NCI-H524 (cell line): Measurements from ENCODE around the gene PIK3C2B.

ENCODE experiments used
- DNase-seq, 2 experiments: peaks; one replicate each; lab custom pipeline; 2025; lab: John Stamatoyannopoulos, UW

Gene PIK3C2B

DNA sequence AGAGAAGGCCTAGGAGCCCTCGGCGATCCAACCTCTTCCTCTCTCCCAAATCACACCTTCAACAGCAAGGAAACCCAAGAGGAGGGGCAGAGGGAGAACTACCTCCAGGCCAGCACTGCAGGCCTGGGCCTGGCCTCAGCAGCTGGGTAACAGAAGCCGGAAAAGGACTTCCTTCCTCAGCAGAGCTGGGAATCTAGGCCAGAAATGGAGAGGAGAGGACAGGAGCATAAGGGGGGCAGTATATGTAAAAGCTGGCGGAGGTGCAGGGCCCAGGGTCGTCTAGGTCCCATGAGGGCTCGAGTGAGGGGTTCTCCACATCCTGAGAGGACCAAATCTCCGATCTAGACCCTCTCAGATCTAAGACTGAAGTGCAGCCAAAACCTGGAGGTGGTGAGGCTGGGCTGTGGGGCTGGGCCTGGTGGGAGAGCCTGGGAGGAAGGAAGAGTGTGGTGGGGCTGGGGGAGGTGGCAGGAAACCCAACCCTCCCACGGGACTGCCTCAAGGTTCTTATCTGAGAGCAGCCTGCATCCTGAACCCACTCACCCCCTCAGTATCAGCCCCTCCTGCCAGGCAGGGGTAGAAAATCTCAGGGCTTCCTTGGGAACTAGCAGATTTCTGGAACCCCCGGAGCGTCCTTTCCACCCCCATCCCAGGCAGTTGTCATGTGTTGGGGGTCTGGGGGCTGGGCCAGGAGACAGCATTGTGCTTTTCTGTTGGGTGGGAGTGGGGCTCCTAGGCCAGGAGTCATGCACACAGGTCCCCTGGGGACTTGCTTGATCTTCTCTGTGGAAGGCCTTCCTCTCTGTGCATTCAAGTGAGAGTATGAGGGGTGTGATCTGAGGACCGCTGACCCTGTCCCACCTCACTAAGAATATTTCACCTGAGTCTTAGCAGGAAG is 33.0 kb downstream of the PIK3C2B start:
- DNase-seq, result no peak

DNA sequence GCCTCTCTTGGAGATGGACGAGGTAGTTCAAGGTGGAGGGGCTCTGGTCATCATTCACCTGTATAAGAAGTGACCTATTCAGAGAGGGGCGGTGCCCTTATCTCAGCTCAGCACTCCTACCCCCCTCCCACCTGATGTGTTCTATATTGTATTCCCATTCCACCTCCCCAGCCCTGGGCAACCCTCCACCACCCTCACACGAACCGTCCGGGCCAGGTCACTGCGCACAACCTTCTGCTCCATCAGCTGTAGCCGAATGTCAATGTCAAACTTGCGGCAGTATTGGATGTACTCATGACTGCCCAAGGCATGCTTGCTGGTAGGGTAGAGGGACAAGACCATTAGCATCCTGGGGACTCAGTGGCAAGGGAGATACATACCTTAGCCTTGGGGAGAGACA is 34.3 kb downstream of the PIK3C2B start:
- DNase-seq, result no peak

DNA sequence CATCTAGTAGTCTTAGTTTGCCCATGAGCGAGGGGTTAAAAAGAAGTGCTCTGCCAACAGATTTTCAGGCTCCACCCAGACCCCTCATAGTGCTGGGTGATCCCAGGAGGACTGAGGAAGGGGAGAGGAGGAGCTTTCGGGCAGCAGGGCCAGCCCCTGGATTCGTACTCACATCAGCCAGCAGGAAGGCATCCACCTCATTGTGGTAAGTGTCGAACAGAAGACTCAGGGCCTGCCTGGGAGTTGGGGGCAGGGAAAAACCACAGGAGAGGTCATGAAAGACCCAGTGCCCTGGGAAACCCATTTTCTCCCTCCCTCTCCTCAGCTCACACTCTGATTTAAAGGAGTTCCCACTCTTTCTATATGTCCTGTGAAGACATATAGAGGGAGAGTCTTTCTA is 34.9 kb downstream of the PIK3C2B start:
- no peak for DNase-seq

DNA sequence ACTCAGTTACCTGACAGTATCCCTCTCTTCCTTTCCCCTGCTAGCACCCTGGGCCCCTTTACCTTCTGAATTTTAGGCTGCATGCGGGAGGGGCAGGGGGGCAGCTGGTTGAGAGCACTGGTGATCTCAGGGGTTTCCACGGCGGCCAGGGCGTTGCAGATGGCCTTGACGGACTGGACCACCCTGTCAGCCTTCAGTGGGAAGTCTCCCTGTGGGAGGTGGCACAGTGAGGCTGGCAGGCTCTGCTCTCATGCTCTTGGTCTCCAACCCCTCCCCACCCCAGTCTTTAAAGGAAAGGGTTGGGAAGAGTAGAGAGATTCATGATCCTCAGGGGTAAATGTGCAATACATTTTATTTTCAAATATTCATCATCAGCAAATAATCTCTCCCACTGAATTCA is 36.9 kb downstream of the PIK3C2B start:
- DNase-seq, result no peak

DNA sequence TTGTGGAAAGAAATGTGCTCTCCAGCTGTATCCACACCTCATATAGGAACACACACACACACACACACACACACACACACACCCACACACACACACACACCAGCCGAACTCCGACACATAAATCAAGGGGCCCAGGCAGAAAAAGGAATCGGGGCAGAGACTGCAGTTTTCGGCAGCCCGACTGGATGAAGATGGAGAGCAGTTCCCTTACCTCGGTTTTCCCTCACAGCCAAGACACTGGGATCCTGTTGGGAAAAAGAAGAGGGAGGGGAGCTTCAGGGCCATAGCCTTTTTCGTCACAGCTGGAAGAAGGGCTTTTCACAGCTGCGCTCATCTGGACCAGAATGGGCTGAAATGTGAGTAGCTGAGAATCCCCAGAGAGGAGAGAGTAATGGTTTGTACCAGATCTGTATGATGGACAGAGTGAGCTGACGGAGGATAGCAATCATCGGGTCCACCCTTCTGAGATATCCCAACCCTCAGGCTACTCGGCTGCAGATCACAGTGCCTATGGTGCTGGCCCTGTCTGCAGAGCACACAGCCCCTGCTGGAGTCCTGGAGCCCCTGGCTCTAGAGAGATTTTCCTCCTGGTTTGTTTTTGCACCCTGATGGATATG is 37.7 kb downstream of the PIK3C2B start:
- DNase-seq, result no peak

DNA sequence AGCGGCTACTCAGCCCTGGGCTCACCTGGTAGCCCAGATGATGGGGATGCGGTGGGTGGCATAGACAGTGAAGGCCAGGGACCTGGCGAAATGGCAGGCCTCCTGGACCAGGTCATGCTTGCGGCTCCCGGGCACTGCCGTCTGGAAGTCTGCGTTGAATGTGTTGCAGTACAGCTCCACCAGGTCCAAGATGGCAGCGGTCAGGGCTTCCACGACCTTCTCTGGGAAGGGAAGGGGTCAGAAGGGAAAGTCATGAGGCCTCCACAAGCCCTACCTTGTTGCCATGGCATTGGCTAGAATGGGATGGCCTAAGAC is 38.8 kb downstream of the PIK3C2B start:
- no peak for DNase-seq

DNA sequence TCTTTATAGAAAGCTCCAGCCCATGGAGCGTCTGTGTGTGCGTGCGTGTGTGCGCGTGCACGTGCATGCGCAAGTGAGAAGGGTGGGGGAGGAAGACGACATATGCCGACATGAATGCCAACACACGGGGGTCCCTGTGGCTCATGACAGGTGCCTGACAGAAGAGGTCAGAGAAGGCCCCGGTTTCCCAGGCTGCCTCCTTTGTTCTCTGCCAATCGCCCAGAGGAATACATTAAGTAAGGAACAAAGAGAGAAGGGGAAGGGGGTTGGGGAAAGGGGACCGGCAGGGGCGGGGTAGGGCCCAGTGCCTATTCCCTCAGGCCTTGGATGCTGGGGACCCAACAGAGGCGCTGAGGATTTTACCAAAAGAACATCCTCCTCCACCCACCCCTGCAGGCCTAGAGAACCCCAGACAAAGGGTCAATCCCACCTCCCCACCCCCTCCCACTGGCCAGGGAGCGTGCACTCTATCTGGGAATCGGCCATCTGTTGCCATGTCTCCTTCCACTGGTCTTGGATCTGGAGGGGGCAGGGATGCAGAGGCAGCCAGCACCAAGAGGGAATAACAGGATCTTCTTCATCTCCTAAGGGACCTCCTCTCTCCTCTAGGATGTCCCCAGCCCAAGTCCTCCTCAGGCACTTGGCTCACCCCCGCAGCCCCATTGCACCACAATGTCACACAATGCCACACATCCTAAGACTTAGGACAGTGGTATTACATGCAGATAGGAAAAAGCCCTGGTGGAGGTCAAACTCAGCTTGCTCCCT is 39.4 kb downstream of the PIK3C2B start:
- DNase-seq, result peak; percentile 36 to 54

DNA sequence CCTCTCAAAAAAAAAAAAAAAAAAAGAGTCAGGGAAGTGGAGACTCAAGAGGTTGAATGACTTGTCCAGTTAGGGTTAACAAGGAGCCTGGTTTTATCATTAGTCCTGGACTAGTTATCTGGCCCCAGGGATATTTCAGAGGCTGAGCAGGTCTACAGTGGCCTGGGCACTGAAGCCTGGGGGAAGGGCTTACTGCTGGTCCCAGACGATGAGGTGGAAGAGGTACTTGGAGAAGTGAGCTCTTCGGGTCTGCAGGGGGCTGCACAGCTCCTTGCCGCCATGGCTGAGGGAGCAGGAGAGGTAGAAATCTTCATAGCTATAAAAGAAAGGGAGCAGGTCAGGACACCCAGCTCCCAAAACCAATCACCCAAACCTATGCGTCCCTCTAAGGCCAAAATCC is 40.1 kb downstream of the PIK3C2B start:
- DNase-seq, result no peak

DNA sequence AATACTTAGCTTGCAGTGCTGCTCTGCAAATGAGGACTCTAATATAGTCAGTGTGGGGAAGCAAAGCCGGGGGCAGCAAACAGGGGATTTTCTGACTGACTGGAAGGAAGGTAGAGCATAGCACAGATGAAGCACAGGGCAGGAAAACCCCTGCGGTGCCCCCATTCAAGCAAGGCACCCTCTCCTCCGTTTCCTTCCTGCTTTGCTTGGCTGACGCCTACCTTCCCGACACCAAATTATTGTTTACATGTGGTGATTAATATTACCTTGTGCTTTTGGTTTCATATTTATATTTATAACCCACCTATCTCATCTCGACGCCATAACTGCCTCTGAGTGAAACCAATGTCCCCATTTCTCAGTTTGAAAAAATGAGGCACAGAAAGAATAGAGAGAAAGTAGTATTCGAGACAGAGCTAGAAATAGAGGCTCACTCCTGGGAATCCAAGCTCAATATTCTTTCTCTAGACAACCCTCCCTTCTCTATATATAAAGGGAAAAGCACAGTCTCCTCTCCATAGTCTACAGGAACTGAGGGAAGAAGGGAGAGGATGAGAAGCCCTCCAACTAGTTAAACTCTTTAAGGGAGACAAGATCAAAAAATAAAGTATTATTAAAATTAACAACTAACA is 41.3 kb downstream of the PIK3C2B start:
- no peak for DNase-seq

DNA sequence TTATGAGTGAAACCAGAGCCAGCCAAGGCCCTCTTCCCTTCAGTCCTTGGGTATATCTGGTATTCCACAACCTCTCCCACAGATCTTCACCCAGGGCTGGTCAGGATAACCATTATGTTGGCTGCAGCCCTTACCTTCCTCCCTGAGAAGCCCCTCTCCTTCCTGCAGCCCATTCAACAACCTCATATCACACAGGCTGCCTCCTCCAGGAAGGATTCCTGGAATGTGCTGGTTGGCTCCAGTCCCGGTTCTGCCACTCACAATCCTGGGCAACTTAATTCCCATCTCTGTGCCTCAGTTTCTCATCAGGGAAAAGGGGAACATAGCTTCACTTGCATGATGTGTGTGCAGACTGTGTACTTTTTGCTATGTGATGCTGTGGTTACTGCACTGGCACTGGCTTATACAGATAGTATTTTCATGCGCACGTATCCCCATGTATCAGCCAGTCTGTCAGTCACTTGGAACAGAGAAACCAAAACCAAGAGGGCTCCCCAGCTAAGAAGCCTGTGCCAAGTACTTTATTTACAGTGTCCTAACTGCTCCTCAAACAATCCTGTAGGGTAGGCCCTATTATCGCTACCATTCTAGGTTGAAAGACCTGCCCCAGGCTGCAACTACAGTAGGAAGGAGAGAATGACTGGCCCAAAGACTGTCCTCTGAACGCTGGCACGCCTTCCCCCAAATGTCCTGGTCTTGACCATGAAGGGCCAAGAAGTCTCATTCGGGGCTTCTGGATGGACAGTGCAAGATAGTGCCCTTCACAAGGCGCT is 43.1 kb downstream of the PIK3C2B start:
- DNase-seq, result no peak

DNA sequence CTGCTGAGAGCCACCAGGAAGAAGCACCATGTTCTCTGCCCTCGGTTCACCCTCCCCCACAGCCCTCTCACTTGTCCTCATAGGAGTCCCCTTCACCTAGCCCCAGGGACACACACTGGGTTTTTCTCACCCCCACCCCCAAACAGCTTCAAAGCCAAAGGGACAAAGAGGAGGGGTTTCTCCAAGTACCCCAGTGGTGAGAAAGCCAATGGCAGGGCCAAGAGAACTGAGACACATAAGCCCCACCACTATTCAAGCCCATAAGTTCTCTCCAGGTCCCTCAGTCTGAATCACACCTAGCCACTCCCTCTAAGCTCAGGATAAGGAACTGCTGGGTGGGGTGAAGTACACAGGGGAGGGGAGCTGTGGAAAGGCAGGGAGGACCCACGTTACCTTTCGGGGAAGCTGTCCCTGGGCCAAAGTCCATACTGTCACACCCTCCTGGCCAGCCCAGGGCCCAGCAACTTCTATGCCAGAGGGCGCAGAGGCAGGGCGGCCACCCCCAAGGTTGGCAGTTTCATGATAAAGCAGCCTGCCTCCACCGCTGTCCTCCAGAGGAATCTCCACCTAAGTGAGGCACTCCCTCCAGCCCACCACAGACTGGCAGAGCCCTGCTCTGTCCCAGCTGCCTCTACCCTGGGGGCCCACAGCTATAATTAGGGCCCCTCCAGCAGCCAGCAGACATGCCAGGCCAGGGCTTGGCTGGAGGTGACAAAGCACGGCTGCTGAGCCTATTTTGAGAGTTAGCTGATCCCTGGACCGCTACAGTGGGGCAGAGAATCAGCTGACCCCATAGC is 43.9 kb downstream of the PIK3C2B start:
- no peak for DNase-seq

DNA sequence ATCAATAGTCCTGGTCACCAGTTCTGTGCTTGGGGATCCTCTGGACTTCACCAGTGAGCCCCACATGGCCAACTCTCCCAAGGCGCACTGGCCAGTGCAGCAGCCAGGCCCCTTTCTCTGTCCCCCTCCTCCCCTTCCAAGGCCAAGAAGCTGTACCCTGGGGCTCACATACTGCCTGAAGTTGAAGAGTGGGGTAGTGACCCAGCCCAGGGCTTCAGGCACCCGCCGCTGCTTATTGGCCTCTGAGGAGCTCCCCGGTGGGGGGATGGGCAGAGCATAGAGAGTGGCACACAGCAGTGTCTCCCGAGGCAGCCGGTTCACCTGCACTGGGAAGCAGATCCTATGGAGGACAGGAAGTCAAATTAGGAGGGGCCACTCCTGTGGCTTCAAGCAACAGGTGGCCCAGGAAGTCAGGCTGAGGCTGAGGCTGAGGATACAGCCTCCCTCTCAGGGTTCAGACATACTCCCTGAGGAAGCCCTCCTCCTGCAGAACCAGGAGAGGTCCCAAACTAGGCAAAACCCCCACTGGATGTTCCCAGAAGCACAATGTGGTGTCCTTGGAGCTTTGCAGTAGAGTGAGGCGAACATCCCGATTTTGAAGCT is 44.8 kb downstream of the PIK3C2B start:
- no peak for DNase-seq

DNA sequence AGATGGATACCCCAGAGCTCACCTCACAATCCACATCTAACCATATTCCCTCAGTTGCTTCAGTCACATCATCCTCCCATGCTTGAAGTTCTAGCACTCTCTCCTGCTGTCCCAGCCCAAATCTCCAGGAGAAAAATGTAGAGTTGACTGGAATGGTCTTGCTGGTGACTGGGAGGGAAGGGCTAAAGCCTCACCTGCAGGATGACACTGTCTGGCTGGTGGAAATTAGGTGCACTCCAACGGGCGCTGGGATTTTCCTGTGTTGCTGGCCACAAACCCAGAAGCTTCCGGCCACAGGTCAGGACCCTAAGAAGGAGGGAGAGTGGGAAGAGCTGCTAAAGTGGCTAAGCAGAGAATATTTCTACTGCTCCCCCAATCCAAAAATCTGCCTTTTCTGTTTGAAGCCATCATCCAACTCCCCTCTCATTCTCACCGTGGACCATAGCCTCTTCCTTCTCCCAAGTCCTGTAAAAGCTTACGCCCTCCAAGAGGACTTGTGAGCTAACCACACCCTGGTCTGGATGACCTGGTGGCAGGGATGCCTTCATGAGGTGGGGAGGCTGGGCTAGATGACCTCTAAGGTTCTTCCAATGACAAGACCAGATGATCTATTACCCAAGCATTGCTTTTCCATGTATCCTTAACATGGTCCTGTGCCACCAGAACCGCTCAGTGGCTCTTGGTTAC is 45.5 kb downstream of the PIK3C2B start:
- DNase-seq, result no peak

DNA sequence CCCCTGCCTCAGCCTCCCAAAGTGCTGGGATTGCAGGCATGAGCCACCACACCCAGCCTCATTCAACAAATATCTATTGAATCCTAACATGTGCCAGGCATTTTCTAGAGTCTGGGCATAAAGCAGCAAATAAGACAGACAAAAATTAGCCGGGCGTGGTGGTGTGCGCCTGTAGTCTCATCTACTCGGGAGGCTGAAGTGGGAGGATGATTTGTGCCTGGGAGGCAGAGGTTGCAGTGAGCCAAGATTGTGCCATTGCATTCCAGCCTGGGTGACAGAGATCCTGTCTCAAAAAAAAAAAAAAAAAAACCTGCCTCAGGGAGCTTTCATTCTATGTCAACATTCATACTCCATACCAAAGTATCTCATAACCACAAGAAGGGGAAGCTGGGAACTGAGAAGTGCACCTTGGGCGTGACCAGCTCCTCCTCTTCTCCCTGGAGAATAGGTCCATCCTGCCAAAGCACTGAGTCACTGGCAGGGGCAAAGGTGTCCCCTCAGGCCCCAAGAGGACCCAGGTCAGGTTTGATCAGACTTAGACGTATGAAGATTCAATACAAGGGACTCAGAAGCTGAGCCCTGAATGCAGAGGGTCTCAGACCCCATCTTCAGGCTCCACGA is 46.2 kb downstream of the PIK3C2B start:
- DNase-seq, result no peak

DNA sequence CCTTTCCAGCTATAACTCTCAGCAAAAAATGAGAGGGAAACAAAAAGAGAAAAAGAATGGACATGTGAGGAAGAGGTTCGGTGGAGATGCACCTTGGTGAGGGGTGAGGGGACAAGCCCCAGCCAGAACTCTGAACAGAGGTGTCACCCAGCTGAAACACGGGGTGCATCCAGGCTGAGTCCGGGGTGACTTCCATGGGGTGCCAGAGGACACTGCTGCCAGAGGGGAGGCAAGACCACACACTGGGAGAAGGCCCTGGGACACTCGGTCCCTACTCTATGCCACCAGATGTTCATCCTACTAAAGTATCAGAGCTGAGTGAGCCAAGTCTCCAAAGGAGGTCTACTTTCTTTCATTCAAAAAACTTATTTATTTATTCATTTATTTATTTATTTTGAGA is 46.9 kb downstream of the PIK3C2B start:
- DNase-seq, result peak in 1 of 2 experiments; percentile 11

DNA sequence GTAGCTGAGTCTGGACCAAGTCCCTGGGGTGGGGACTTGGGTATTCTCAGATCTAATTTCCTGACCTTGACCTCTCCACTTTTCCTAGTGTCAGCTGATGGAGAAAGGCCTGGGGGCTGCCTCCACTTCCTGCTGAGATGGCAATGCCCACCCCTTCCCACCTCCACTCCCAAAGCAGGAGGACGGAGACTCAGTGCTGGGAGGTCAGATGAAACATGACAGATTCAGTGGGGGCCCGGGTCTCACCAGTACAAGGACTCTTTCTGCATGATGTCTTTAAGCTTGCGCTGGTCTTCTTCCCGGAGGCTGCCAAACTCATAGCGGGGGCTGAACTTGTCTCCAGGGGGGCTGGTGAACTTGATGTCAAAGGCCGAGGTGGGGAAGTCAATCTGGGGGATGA is 47.4 kb downstream of the PIK3C2B start:
- DNase-seq, result no peak

DNA sequence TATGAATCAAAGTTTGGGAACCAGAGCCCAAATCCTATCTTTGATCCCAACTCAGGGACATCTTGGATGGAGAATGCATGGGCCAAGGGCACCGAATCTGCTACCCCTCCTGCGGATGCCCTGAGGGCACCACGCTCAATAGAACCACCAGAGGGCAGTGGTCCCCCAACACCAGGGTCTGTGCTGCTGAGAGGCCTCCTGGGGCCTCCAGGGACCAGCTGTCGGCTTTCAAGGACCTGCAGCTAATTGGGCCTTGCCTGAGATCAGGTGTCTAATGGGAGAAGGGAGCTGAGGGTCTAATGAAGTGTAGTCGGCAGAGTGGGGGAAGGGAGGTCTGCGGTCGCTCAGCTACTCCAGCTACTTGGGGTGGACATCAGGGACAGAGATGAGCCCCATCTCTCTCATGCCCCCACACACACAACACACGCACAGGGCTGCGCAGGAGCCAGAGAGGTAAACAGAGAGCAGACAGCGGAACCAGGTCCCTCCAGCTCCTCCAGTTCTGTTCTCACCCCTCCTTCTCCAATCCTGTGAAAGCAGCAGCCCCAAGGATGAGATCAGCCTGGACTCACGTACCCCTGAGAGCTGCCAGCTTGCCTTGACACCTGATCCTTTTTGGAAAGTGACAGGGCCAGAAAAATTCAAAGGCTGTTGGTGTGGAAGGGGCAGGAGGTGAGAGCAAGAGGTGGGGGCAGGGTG is 48.0 kb downstream of the PIK3C2B start:
- DNase-seq, result peak; percentile 98 to 99

DNA sequence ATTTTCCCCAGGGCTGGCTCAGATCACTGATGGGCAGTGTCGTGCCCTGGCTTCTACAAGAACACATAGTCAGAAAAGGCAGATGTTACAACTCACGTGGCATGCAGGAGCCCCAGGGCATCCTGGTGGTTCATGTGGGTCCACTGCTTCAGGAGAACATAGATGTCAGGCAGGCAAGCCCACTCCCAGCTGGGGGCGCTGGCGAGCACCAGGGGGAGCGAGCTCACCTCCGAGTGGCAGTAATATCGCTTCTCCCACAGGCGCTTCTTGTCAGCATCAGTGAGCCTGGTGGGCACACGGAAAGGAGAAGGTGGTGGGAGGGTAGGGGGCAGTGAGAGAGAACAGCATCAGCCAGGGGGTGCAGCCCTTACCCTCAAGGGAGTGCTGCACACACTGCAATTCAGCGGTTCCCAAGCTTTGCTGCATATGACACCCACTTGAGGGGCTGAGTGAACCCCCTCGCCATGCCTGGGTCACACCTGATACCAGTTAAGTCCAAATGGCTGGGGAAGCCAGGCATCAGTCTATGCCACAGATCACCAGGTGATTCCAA is 48.7 kb downstream of the PIK3C2B start:
- DNase-seq, result peak; percentile 38 to 74
